GM12875 (cell line): ENCODE data around the gene SERPINC1.
"Not testable (repeated sequence)": the region's sequence is repeated elsewhere in the genome, so short reads cannot be mapped to it uniquely, and the experiment has no call there.

Experiments used
- H3K4me3 ChIP-seq: one replicate; pipeline ENCODE4 v1.5.1; 2011; ENCODE audit warnings: low read depth, low read length, control low read depth
- TF ChIP-seq, protein P1 (sequence below): IDR thresholded peaks from 2 replicates; pipeline ENCODE4 v1.5.1; 2011; ENCODE audit warnings: low read depth, mild to moderate bottlenecking, control low read depth, inconsistent platforms, low read length, moderate library complexity, borderline replicate concordance; ENCODE audit not compliant: insufficient read depth

SERPINC1 gene

DNA sequence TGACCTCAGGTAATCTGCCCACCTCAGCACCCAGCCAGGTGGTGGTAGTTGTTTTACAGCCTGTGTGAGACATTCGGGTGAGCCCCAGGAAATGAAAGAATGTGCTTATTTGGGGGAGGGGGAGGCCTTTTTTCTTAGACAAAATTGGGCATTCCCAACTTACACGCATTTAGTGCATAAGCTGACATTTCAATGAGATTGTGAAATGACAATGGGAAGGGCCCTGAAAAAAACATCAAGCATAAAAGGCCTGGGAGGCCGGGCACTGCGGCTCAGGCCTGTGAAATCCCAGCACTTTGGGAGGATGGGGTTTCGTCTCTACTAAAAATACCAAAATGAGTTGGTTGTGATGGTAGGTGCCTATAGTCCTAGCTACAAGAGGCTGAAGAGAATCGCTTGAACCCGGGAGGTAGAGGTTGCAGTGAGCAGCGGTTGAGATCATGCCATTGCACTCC is 54.3 kb downstream of the SERPINC1 start:
- no peak overlapping the region for H3K4me3 ChIP-seq
- TF ChIP-seq, protein P1, sequence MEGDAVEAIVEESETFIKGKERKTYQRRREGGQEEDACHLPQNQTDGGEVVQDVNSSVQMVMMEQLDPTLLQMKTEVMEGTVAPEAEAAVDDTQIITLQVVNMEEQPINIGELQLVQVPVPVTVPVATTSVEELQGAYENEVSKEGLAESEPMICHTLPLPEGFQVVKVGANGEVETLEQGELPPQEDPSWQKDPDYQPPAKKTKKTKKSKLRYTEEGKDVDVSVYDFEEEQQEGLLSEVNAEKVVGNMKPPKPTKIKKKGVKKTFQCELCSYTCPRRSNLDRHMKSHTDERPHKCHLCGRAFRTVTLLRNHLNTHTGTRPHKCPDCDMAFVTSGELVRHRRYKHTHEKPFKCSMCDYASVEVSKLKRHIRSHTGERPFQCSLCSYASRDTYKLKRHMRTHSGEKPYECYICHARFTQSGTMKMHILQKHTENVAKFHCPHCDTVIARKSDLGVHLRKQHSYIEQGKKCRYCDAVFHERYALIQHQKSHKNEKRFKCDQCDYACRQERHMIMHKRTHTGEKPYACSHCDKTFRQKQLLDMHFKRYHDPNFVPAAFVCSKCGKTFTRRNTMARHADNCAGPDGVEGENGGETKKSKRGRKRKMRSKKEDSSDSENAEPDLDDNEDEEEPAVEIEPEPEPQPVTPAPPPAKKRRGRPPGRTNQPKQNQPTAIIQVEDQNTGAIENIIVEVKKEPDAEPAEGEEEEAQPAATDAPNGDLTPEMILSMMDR = no peak

DNA sequence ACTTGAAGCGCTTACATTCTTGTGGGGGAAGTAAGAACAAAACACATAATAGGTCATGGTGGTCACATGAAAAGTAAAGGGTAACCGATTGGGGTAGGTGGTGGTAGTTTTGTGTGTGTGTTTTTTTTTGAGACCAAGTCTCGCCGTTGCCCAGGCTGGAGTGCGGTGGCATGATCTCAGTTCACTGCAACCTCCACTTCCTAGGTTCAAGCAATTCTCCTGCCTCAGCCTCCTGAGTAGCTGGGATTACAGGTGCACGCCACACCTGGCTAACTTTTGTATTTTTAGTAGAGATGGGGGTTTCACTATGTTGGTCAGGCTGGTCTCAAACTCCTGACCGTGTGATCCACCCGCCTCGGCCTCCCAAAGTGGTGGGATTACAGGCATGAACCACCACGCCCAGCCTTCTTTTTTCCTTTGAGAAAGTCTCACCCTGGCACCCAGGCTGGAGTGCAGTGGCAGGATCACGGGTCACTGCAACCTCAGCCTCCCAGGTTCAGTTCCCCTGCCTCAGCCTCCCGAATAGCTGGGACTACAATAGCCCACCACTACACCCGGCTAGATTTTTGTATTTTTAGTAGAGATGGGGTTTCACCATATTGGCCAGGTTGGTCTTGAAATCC is 54.9 kb downstream of the SERPINC1 start:
- H3K4me3 ChIP-seq = not testable (repeated sequence)

DNA sequence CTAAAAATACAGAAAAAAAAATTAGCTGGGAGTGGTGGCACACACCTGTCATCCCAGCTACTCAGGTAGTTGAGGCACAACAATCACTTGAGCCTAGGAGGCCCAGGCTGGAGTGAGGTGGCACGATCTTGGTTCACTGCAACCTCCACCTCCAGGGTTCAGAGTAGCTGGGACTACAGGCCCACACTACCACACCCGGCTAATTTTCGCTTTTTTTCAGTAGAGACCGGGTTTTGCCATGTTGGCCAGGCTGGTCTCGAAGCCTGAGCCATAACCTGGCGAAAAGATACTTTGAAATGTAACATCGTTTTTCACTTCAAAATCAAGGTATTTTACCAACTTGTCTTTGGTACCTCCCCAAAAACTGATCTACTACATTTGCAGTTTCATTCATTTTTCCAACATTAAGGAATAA is 55.4 kb downstream of the SERPINC1 start:
- H3K4me3 ChIP-seq = no peak overlapping the region
- TF ChIP-seq, protein P1 = no peak

DNA sequence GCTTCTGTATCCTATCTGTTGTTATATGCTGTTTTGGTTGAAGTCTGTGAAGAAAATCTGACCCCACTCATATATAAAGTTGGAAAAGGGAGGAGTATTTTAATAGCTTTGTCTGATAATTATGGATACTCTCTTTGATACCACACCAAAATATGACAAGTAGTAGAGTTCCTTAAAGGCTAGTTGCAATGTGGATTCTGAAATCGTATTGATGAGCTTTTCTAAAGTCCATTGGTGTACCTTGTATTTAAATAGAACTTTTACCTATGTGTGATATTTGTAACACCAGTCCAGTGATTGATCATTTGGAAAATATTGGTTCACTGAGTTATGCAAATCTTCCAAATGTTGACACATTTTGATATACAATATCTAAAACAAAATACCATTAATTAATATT is 57.1 kb downstream of the SERPINC1 start:
- TF ChIP-seq, protein P1 = no peak
- no peak overlapping the region for H3K4me3 ChIP-seq

DNA sequence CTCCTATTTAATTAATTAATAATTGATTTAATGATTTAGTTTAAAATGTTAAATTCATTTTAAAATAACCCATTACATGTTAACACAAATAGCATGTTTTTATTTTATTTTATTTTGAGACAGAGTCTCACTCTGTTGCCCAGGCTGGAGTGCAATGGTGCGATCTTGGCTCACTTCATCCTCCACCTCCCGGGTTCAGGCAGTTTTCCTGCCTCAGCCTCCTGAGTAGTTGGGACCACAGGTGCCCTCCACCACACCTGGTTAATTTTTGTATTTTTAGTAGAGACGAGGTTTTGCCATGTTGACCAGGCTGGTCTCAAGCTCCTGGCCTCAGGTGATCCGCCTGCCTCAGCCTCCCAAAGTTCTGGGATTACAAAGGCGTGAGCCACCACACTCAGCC is 57.6 kb downstream of the SERPINC1 start:
- not testable (repeated sequence) for H3K4me3 ChIP-seq

DNA sequence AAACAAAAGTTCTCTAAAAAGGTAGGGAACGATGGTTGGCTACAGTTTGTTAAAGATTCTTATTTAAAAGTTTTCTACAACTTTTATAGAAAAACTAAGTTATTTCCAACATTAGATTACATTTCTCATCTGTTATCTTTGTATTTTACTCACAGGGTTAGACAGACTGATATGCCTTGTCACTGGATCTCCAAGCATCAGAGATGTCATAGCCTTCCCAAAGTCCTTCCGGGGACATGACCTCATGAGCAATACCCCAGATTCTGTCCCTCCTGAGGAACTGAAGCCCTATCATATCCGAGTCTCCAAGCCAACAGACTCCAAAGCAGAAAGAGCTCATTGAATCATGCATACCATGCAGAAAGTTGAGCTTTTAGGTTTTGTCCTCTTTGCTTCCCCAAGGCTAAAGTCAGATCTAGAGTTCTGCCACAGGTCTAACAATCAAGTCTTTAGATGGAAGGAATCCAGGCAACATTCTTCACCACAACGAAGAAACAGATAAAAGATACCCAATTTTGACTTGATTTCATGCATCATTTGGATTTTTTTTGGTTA is 59.7 kb downstream of the SERPINC1 start:
- no peak overlapping the region for H3K4me3 ChIP-seq
- TF ChIP-seq, protein P1 = no peak

DNA sequence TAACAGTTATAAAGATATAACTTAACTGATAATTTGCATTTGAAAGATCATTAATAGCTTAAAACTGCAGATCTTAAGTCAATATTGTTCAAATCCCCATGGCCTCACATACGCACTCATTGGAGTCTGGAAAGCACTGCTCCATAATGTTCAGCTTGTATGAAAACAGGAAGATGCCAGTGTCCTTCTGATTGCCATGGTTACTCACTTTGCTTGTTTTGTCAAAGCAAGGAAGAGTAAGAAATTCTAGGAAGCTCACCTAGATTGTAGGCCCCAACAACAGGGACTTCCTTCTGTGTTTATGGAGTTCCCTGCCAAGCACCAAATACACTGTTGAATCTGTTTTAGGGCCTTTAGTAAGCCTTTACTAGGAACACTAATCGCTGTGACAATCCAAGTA is 60.2 kb downstream of the SERPINC1 start:
- no peak overlapping the region for H3K4me3 ChIP-seq
- TF ChIP-seq, protein P1 = no peak

DNA sequence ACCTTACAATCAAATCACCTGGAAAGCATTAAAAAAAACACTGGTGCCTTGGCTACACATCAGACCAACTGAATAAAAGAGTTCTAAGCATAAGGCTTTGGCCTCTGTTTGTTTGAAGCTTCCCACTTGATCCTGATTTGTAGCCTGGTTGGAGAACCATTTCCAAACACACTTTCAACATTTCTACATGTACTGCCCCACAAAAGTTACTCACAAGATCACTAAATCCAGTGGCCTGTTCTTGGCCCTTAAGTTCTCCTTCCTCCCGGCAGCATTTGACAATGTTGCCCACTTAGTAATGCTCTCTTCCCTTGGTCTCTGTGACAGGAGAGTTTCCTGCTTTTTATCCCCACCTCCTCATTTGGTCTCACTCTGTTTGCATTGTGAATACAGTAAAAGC is 61.1 kb downstream of the SERPINC1 start:
- H3K4me3 ChIP-seq = no peak overlapping the region
- TF ChIP-seq, protein P1 = no peak
